ENCODE data around the gene NPR2.

DNA sequence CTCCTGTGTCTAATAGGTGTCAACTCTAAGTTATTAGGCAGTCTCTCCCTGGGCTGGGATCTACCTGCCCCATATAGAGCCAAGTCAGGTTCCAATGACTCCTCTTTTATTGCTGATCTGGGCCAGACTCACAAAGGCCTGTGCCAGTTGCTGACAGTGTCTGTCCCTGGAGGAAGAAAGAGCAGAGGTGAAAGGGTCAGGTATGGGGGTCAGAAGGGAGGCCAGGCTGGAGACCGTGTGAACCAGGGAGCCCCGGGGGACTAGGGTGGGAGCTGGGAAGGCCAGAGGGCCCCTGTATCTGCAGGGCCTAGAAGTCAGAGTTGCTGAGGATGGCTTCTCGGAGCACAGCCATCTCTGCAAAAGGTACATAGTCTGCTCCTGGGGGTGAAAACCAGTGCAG is 26.9 kb downstream of the NPR2 start:
- TF ChIP-seq, protein P1, sequence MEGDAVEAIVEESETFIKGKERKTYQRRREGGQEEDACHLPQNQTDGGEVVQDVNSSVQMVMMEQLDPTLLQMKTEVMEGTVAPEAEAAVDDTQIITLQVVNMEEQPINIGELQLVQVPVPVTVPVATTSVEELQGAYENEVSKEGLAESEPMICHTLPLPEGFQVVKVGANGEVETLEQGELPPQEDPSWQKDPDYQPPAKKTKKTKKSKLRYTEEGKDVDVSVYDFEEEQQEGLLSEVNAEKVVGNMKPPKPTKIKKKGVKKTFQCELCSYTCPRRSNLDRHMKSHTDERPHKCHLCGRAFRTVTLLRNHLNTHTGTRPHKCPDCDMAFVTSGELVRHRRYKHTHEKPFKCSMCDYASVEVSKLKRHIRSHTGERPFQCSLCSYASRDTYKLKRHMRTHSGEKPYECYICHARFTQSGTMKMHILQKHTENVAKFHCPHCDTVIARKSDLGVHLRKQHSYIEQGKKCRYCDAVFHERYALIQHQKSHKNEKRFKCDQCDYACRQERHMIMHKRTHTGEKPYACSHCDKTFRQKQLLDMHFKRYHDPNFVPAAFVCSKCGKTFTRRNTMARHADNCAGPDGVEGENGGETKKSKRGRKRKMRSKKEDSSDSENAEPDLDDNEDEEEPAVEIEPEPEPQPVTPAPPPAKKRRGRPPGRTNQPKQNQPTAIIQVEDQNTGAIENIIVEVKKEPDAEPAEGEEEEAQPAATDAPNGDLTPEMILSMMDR (IDR thresholded peaks at IDR 0.05; ENCODE audit: low read depth, low read length): no peak
- no peak for TF ChIP-seq EZH2phosphoT487 (IDR thresholded peaks at IDR 0.05; ENCODE audit: low read depth)

Measured in OCI-LY3 (cell line).